Endothelial cell of umbilical vein (primary cell): ENCODE measurements around the gene MEIOB. TPM values are rescaled to one million over a fixed set of nuclear protein-coding genes. Genes with fewer than 3 reads are reported as not detected.

ENCODE experiments used
- BruUV-seq: library from RNA; stranded (reverse); fragments of 400-500 nt; replicated peaks from 2 replicates; lab custom pipeline; 2021; lab: Mats Ljungman, UMichigan
- CTCF ChIA-PET: fragments of 300-600, 350-600 bp; sonication (Branson Sonifier 250); formaldehyde crosslinking; loops from one replicate; lab custom pipeline; 2021; ENCODE audit warnings: antibody characterized with exemption, inconsistent platforms; lab: Charles Lee
- POLR2A ChIA-PET: fragments of 300-600, 350-600 bp; sonication (Branson Sonifier 250); formaldehyde crosslinking; loops from one replicate; lab custom pipeline; 2021; ENCODE audit warnings: antibody characterized with exemption, inconsistent platforms; lab: Charles Lee
- DNase-seq: peaks from one replicate; pipeline ENCODE4 v3.0.0-alpha.2; 2011; ENCODE audit warnings: low read depth, low spot score
- FAIRE-seq: peaks from 2 replicates; lab custom pipeline; 2011; peaks lifted over from hg19 to GRCh38; lab: Jason Lieb, UNC
- H2AFZ ChIP-seq: 2 replicates; pipeline ENCODE4 v1.6.0; 2012; ENCODE audit warnings: low read depth, low read length, control low read depth, inconsistent platforms
- H3K27ac ChIP-seq: 2 replicates; pipeline ENCODE4 v1.5.1; 2011; ENCODE audit warnings: low read depth, mild to moderate bottlenecking, control low read depth, low read length, moderate library complexity; ENCODE audit not compliant: insufficient read depth
- H3K27me3 ChIP-seq, 2 experiments: 2 replicates each; pipeline versions ENCODE4 v1.6.0 to v1.6.1; 2011; ENCODE audit warnings: low read length in 2 of 2, mixed read lengths in 1 of 2; ENCODE audit not compliant: control insufficient read depth in 2 of 2, insufficient read depth in 2 of 2
- H3K36me3 ChIP-seq, 2 experiments: 2 replicates in 1 of 2; 3 replicates in 1 of 2; pipeline ENCODE4 v1.5.1; 2011; ENCODE audit warnings: low read length in 2 of 2, mild to moderate bottlenecking in 1 of 2, moderate library complexity in 1 of 2; ENCODE audit not compliant: control insufficient read depth in 2 of 2, insufficient read depth in 2 of 2; ENCODE audit errors: extremely low read depth in 1 of 2
- H3K4me1 ChIP-seq: 3 replicates; pipeline ENCODE4 v1.5.1; 2011; ENCODE audit warnings: mild to moderate bottlenecking, low read length; ENCODE audit not compliant: control insufficient read depth, insufficient read depth; ENCODE audit errors: extremely low read depth
- H3K4me2 ChIP-seq: 2 replicates; pipeline ENCODE4 v1.6.1; 2011; ENCODE audit warnings: low read length, control low read depth, mixed read lengths; ENCODE audit not compliant: insufficient read depth
- H3K4me3 ChIP-seq, 3 experiments: fragments of 200-600 bp in 1 of 3; sonication (generic), shearing (Covaris generic) in 1 of 3; replicated peaks in 1 of 3; 2 replicates each; pipeline ENCODE4 v1.5.1; 2011 to 2016; ENCODE audit warnings: control low read depth in 3 of 3, low read length in 3 of 3, mild to moderate bottlenecking in 2 of 3, inconsistent platforms in 1 of 3, low read depth in 1 of 3, moderate library complexity in 1 of 3; ENCODE audit not compliant: insufficient read depth in 1 of 3
- H3K79me2 ChIP-seq: 2 replicates; pipeline ENCODE4 v1.6.0; 2012; ENCODE audit warnings: low read length, inconsistent platforms; ENCODE audit not compliant: control insufficient read depth, insufficient read depth
- H3K9ac ChIP-seq: replicated peaks from 2 replicates; pipeline ENCODE3; 2011; ENCODE audit warnings: low read length, control low read depth; ENCODE audit not compliant: insufficient read depth; ENCODE audit errors: extremely low read depth
- H3K9me1 ChIP-seq: replicated peaks from 3 replicates; pipeline ENCODE4 v1.6.0; 2011; ENCODE audit warnings: mild to moderate bottlenecking, low read length; ENCODE audit not compliant: control insufficient read depth, insufficient read depth; ENCODE audit errors: extremely low read depth
- H3K9me3 ChIP-seq: replicated peaks from 2 replicates; pipeline ENCODE4 v1.5.1; 2012; ENCODE audit warnings: low read length, inconsistent platforms; ENCODE audit not compliant: control insufficient read depth, insufficient read depth
- H4K20me1 ChIP-seq: replicated peaks from 2 replicates; pipeline ENCODE3; 2011; ENCODE audit warnings: mild to moderate bottlenecking, low read length; ENCODE audit not compliant: control insufficient read depth, insufficient read depth; ENCODE audit errors: extremely low read depth
- EZH2 ChIP-seq: IDR thresholded peaks from 2 replicates; pipeline ENCODE4 v1.6.1; 2012; ENCODE audit warnings: borderline replicate concordance, low read depth, mild to moderate bottlenecking, moderate library complexity, low read length, inconsistent platforms; ENCODE audit not compliant: severe bottlenecking
- FOS ChIP-seq: IDR thresholded peaks from 2 replicates; pipeline ENCODE4 v1.6.1; 2011; ENCODE audit warnings: mild to moderate bottlenecking, low read length, moderate library complexity, borderline replicate concordance; ENCODE audit not compliant: insufficient read depth
- GATA2 ChIP-seq: IDR thresholded peaks from 2 replicates; pipeline ENCODE4 v1.7.0; 2011; ENCODE audit warnings: low read depth, mild to moderate bottlenecking, moderate library complexity, mixed read lengths, low read length; ENCODE audit not compliant: insufficient read length, insufficient read depth
- JUN ChIP-seq: IDR thresholded peaks from 2 replicates; pipeline ENCODE4 v1.6.1; 2011; ENCODE audit warnings: borderline replicate concordance, low read depth; ENCODE audit not compliant: insufficient read length, insufficient read depth
- MAX ChIP-seq: IDR thresholded peaks from 2 replicates; pipeline ENCODE4 v1.6.1; 2011; ENCODE audit not compliant: insufficient read depth, insufficient read length
- MYC ChIP-seq: IDR thresholded peaks from one replicate; pipeline ENCODE4 v1.6.1; 2011; ENCODE audit warnings: mild to moderate bottlenecking, low read depth, low read length
- POLR2A ChIP-seq: IDR thresholded peaks from 2 replicates; pipeline ENCODE4 v1.6.1; 2012; ENCODE audit warnings: low read depth, mild to moderate bottlenecking, control low read depth, low read length
- POLR2AphosphoS5 ChIP-seq: IDR thresholded peaks from 2 replicates; pipeline ENCODE4 v1.6.1; 2012; ENCODE audit warnings: low read depth, mild to moderate bottlenecking, control low read depth, low read length, moderate library complexity; ENCODE audit not compliant: insufficient read depth
- dilution Hi-C: fragments of 300-500 bp; cut with MboI; formaldehyde crosslinking; loops from one replicate; pipeline ENCODE4 v1.15.0; 2019; ENCODE audit warnings: low sequenced_read_pairs; ENCODE audit not compliant: extremely low pct_ligation_motif_present
- intact Hi-C: fragments of 100-400 bp; cut with micrococcal nuclease; formaldehyde crosslinking; loops from one replicate; pipeline ENCODE4 v1.10.0; 2022
- polyA plus RNA-seq, 4 experiments: library from polyadenylated mRNA; depleted of rRNA in 3 of 4; stranded (reverse) in 3 of 4; unstranded in 1 of 4; fragments of >200 nt; gene quantifications; 2 replicates each; pipeline versions ENCODE4 v1.2.1 to v1.2.3, GENCODE V29; 2011 to 2012; ENCODE audit warnings: missing spikeins in 1 of 4
- total RNA-seq: library from RNA; stranded (reverse); gene quantifications from 2 replicates; pipeline ENCODE4 v1.2.3, GENCODE V29; 2021
- TF ChIP-seq, protein P1 (sequence below), 2 donors: IDR thresholded peaks; 1 replicate in 1 of 2; 2 replicates in 1 of 2; pipeline ENCODE4 v1.5.1; 2011; ENCODE audit warnings: low read length in 2 of 2, mild to moderate bottlenecking in 2 of 2, moderate library complexity in 2 of 2, control low read depth in 1 of 2, inconsistent platforms in 1 of 2, low read depth in 1 of 2; ENCODE audit not compliant: insufficient read depth in 1 of 2; ENCODE audit errors: extremely low read depth in 1 of 2

MEIOB gene
- total and polyA plus RNA-seq, 2 donors (not counting 3 experiments of a cell fraction or from before 2014, with no cell fraction given): 0.04 TPM; not detected in 1

DNA sequence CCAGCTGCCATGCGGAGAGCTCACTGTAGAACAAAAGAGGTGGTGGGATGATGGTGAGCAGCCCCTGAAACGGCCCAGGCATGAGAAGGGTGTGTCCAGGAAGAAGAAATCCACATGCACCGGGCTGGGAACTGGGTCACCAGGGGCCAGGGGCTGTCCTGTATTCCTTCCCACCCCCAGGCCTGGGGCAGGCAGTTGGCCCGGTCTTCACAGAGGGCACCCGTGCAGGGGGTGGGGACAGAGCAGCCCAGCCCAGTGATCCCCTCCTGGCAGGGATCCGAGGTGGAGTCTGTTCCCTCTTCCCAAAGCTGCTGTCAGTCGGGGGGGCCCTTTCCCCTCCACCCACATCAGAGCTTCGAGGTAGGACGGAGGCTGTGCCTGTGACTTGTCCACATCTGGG lies 37.0 kb upstream of the MEIOB start:
- POLR2A ChIA-PET: no interaction called here
- CTCF ChIA-PET: interaction anchor here (0.8 to 1.0 kb wide), 5 partner anchors 14 to 63 kb away, joined by 3 to 4 read pairs (median 3); no protein-coding TSS in a partner anchor
- TF ChIP-seq JUN (no peak), MAX (no peak), EZH2 (no peak), POLR2A (no peak), FOS (no peak), POLR2AphosphoS5 (no peak), MYC (no peak), GATA2 (no peak)
- TF ChIP-seq, protein P1, sequence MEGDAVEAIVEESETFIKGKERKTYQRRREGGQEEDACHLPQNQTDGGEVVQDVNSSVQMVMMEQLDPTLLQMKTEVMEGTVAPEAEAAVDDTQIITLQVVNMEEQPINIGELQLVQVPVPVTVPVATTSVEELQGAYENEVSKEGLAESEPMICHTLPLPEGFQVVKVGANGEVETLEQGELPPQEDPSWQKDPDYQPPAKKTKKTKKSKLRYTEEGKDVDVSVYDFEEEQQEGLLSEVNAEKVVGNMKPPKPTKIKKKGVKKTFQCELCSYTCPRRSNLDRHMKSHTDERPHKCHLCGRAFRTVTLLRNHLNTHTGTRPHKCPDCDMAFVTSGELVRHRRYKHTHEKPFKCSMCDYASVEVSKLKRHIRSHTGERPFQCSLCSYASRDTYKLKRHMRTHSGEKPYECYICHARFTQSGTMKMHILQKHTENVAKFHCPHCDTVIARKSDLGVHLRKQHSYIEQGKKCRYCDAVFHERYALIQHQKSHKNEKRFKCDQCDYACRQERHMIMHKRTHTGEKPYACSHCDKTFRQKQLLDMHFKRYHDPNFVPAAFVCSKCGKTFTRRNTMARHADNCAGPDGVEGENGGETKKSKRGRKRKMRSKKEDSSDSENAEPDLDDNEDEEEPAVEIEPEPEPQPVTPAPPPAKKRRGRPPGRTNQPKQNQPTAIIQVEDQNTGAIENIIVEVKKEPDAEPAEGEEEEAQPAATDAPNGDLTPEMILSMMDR (IDR thresholded peaks at IDR 0.05; ENCODE audit: extremely low read depth in 1 of 2, insufficient read depth in 1 of 2, low read depth in 1 of 2, low read length in 2 of 2): no peak

More for the DNA sequence above, 37.0 kb upstream of the MEIOB start:
- no peaks in the 10 kb centered on the region for H3K36me3 ChIP-seq
- H3K27ac ChIP-seq: no peak overlapping the region
- H3K9me1 ChIP-seq: no peaks in the 10 kb centered on the region
- no TSS peak for BruUV-seq
- no peaks in the 10 kb centered on the region for H3K79me2 ChIP-seq
- FAIRE-seq (no peak), DNase-seq (no peak)
- peaks cover 5 to 6% of the 10 kb centered on the region in 2 experiments for H3K27me3 ChIP-seq
- intact Hi-C loops (no loop called here), dilution Hi-C loops (no loop called here)
- H3K9me3 ChIP-seq: no peaks in the 10 kb centered on the region
- H3K9ac ChIP-seq: no peak overlapping the region
- no peaks in the 10 kb centered on the region for H3K4me1 ChIP-seq
- no peaks in the 10 kb centered on the region for H4K20me1 ChIP-seq
- H3K4me2 ChIP-seq: no peak overlapping the region
- H2AFZ ChIP-seq: no peak overlapping the region
- no peak overlapping the region for H3K4me3 ChIP-seq
